IMR-90 (cell line): ENCODE data around the gene CMIP. TPM values are rescaled to one million over a fixed set of nuclear protein-coding genes. Genes with fewer than 3 reads are reported as not detected.

Experiments
- ATAC-seq: fragments of 200-7000 bp; cut with Tn5 transposase; 2 replicates; pipeline ENCODE4 v1.9.1; 2020; ENCODE audit warnings: low read depth, mild to moderate bottlenecking, moderate library complexity
- BruUV-seq: library from RNA; stranded (reverse); fragments of 400-500 nt; replicated peaks from 2 replicates; lab custom pipeline; 2021; lab: Mats Ljungman, UMichigan
- CTCF ChIA-PET: fragments of 300-600 bp; formaldehyde crosslinking; extraction: SDS; loops from one replicate; lab custom pipeline; 2021; ENCODE audit warnings: antibody characterized with exemption; lab: Yijun Ruan, JAX
- POLR2A ChIA-PET: fragments of 300-600 bp; sonication (Branson Sonifier 250); formaldehyde crosslinking; loops from one replicate; lab custom pipeline; 2022; ENCODE audit warnings: antibody characterized with exemption; ENCODE audit not compliant: unreplicated experiment; lab: Charles Lee
- DNase-seq: peaks from one replicate; pipeline ENCODE4 v3.0.0; 2013
- H2AFZ ChIP-seq: replicated peaks from 2 replicates; pipeline ENCODE3; 2013; ENCODE audit warnings: low read length, mild to moderate bottlenecking; ENCODE audit not compliant: poor library complexity
- H2AK5ac ChIP-seq: 2 replicates; pipeline ENCODE4 v1.6.1; 2013; ENCODE audit warnings: low read depth, low read length, inconsistent platforms
- H2AK9ac ChIP-seq: replicated peaks from 2 replicates; pipeline ENCODE3; 2013; ENCODE audit warnings: mild to moderate bottlenecking, low read depth, low read length, moderate library complexity; ENCODE audit not compliant: poor library complexity
- H2BK120ac ChIP-seq: 2 replicates; pipeline ENCODE4 v1.6.1; 2013; ENCODE audit warnings: low read depth, low read length, inconsistent platforms
- H2BK15ac ChIP-seq: 3 replicates; pipeline ENCODE4 v1.6.1; 2013; ENCODE audit warnings: low read depth, low read length, inconsistent platforms
- H2BK20ac ChIP-seq: 2 replicates; pipeline ENCODE4 v1.6.1; 2013; ENCODE audit warnings: low read depth, mild to moderate bottlenecking, inconsistent platforms, low read length, moderate library complexity
- H2BK5ac ChIP-seq: 2 replicates; pipeline ENCODE4 v1.6.1; 2013; ENCODE audit warnings: mild to moderate bottlenecking, low read depth, low read length, inconsistent platforms; ENCODE audit not compliant: poor library complexity, severe bottlenecking
- H3K14ac ChIP-seq: replicated peaks from 2 replicates; pipeline ENCODE4 v1.6.1; 2013; ENCODE audit warnings: low read depth, low read length, inconsistent platforms
- H3K18ac ChIP-seq: 2 replicates; pipeline ENCODE4 v1.6.1; 2013; ENCODE audit warnings: low read depth, low read length, control low read depth
- H3K23ac ChIP-seq: 2 replicates; pipeline ENCODE4 v1.6.1; 2013; ENCODE audit warnings: low read depth, low read length, inconsistent platforms
- H3K27ac ChIP-seq: 2 replicates; pipeline ENCODE4 v1.5.1; 2013; ENCODE audit warnings: mild to moderate bottlenecking, control low read depth, low read length; ENCODE audit not compliant: insufficient read depth
- H3K27me3 ChIP-seq: 2 replicates; pipeline ENCODE4 v1.6.1; 2013; ENCODE audit warnings: low read length; ENCODE audit not compliant: control insufficient read depth, insufficient read depth
- H3K36me3 ChIP-seq: 2 replicates; pipeline ENCODE4 v1.6.1; 2013; ENCODE audit warnings: low read length, mixed read lengths; ENCODE audit not compliant: control insufficient read depth, insufficient read depth
- H3K4ac ChIP-seq: 2 replicates; pipeline ENCODE4 v1.6.1; 2013; ENCODE audit warnings: low read depth, low read length, inconsistent platforms
- H3K4me1 ChIP-seq: 2 replicates; pipeline ENCODE4 v1.6.1; 2013; ENCODE audit warnings: low read length, mixed read lengths; ENCODE audit not compliant: control insufficient read depth, insufficient read depth
- H3K4me2 ChIP-seq: 2 replicates; pipeline ENCODE4 v1.6.1; 2013; ENCODE audit warnings: low read depth, mild to moderate bottlenecking, control low read depth, low read length, moderate library complexity
- H3K4me3 ChIP-seq: 2 replicates; pipeline ENCODE4 v1.5.1; 2013; ENCODE audit warnings: low read depth, mild to moderate bottlenecking, control low read depth, low read length, moderate library complexity; ENCODE audit not compliant: insufficient read depth
- H3K56ac ChIP-seq: 2 replicates; pipeline ENCODE4 v1.6.1; 2013; ENCODE audit warnings: low read length, inconsistent platforms; ENCODE audit not compliant: insufficient read depth; ENCODE audit errors: extremely low read depth
- H3K79me1 ChIP-seq, 2 experiments: 2 replicates each; pipeline ENCODE4 v1.6.1; 2013; ENCODE audit warnings: low read length in 2 of 2, inconsistent platforms in 1 of 2, low read depth in 1 of 2
- H3K9ac ChIP-seq: 2 replicates; pipeline ENCODE4 v1.6.1; 2013; ENCODE audit warnings: low read depth, low read length, control low read depth
- H3K9me1 ChIP-seq: 2 replicates; pipeline ENCODE4 v1.6.1; 2013; ENCODE audit warnings: low read length, inconsistent platforms; ENCODE audit not compliant: insufficient read depth
- H3K9me3 ChIP-seq: 2 replicates; pipeline ENCODE4 v1.6.1; 2013; ENCODE audit warnings: low read length; ENCODE audit not compliant: control insufficient read depth, insufficient read depth
- H4K20me1 ChIP-seq: 2 replicates; pipeline ENCODE4 v1.6.1; 2013; ENCODE audit warnings: low read length, inconsistent platforms; ENCODE audit not compliant: insufficient read depth
- H4K5ac ChIP-seq: 2 replicates; pipeline ENCODE4 v1.6.1; 2013; ENCODE audit warnings: mild to moderate bottlenecking, low read depth, low read length, control low read depth
- H4K8ac ChIP-seq, 2 experiments: 2 replicates each; pipeline ENCODE4 v1.6.1; 2013; ENCODE audit warnings: low read depth in 2 of 2, low read length in 2 of 2, control low read depth in 1 of 2, inconsistent platforms in 1 of 2
- H4K91ac ChIP-seq: 2 replicates; pipeline ENCODE4 v1.6.1; 2013; ENCODE audit warnings: low read depth, low read length, inconsistent platforms; ENCODE audit not compliant: insufficient read depth
- BHLHE40 ChIP-seq: fragments of 150-350 bp; IDR thresholded peaks from 2 replicates; pipeline ENCODE4 v1.6.1; 2016; ENCODE audit warnings: mild to moderate bottlenecking, low read depth, low read length
- CEBPB ChIP-seq: IDR thresholded peaks from 2 replicates; pipeline ENCODE4 v1.6.1; 2012; ENCODE audit warnings: low read depth, low read length, improper control_type of control experiment
- CTCF ChIP-seq: conservative IDR thresholded peaks from 2 replicates; pipeline ENCODE4 v1.5.1; 2012; ENCODE audit warnings: mild to moderate bottlenecking, low read depth, low read length, improper control_type of control experiment
- FOS ChIP-seq: fragments of 150-350 bp; IDR thresholded peaks from 2 replicates; pipeline ENCODE4 v1.6.1; 2016; ENCODE audit warnings: low read depth, low read length
- MAFK ChIP-seq: IDR thresholded peaks from 2 replicates; pipeline ENCODE4 v1.6.1; 2012; ENCODE audit warnings: low read depth, low read length, improper control_type of control experiment
- MXI1 ChIP-seq: IDR thresholded peaks from 2 replicates; pipeline ENCODE4 v1.6.1; 2012; ENCODE audit warnings: low read depth, mild to moderate bottlenecking, low read length, moderate library complexity, borderline replicate concordance
- RAD21 ChIP-seq: IDR thresholded peaks from 2 replicates; pipeline ENCODE4 v1.6.1; 2012; ENCODE audit warnings: low read length, improper control_type of control experiment
- RCOR1 ChIP-seq: IDR thresholded peaks from 2 replicates; pipeline ENCODE4 v1.6.1; 2012; ENCODE audit warnings: mild to moderate bottlenecking, low read length, improper control_type of control experiment; ENCODE audit not compliant: insufficient replicate concordance
- SMC3 ChIP-seq: fragments of 150-350 bp; IDR thresholded peaks from 2 replicates; pipeline ENCODE4 v1.6.1; 2016; ENCODE audit warnings: low read depth, mild to moderate bottlenecking, antibody characterized with exemption, low read length, moderate library complexity
- USF2 ChIP-seq: fragments of 150-350 bp; IDR thresholded peaks from 2 replicates; pipeline ENCODE4 v1.6.1; 2017; ENCODE audit warnings: mild to moderate bottlenecking, antibody characterized with exemption, low read length, low read depth
- WGBS, 2 experiments: methylation state at CpG; one replicate each; pipeline versions ENCODE4 v1.1.5 to v1.1.7; 2013; ENCODE audit warnings: missing lambda C conversion rate in 2 of 2; ENCODE audit not compliant: insufficient read length in 1 of 2; ENCODE audit errors: extremely low coverage in 2 of 2; 5-methylcytosine and 5-hydroxymethylcytosine counted together
- dilution Hi-C: fragments of 300-500 bp; cut with HindIII; formaldehyde crosslinking; loops from one replicate; pipeline ENCODE4 v1.14.3; 2018; ENCODE audit warnings: low sequenced_read_pairs; ENCODE audit not compliant: unreplicated experiment
- in situ Hi-C: fragments of 300-500 bp; cut with MboI; formaldehyde crosslinking; loops from 3 replicates; pipeline ENCODE4 v1.14.3; 2019; ENCODE audit warnings: low sequenced_read_pairs, inconsistent platforms, mixed read lengths
- intact Hi-C: fragments of 100-400 bp; cut with micrococcal nuclease; formaldehyde crosslinking; loops from 2 replicates; pipeline ENCODE4 v1.10.0; 2022
- polyA plus RNA-seq, 3 experiments: library from polyadenylated mRNA; depleted of rRNA; stranded (reverse); fragments of >200 nt; gene quantifications; 2 replicates each; pipeline ENCODE4 v1.2.3, GENCODE V29; 2012; ENCODE audit warnings: low replicate concordance in 1 of 3
- total RNA-seq: library from RNA; depleted of rRNA; stranded (reverse); fragments of >200 nt; gene quantifications from 2 replicates; pipeline ENCODE4 v1.2.3, GENCODE V29; 2012
- TF ChIP-seq, protein P1 (sequence below): fragments of 150-350 bp; IDR thresholded peaks from 2 replicates; pipeline ENCODE4 v1.6.1; 2016; ENCODE audit warnings: low read depth, mild to moderate bottlenecking, low read length, moderate library complexity, borderline replicate concordance

Gene CMIP
- total and polyA plus RNA-seq, 2 of the 4 experiments (the other 2 are of a cell fraction) = 3.2 to 11.6 TPM

GRCh38 chr16:81588326-81589081 is 143.9 kb downstream of the CMIP start (continued):
- TF ChIP-seq CTCF = no peak

- no peaks in the 10 kb centered on the region for H3K4me1 ChIP-seq
- H3K56ac ChIP-seq = no peak overlapping the region
- H3K36me3 ChIP-seq = 0 out of 2 replicates have a peak, but pooled peaks cover 2% of the 10 kb centered on the region
- H3K4ac ChIP-seq = no peak overlapping the region
- POLR2A ChIA-PET = no interaction called here
- intact Hi-C loops = loop anchor here (10.0 kb wide), 2 partner anchors 145 to 185 kb away; partner anchors contain the start of gene CMIP
- H3K79me1 ChIP-seq = peaks cover 39 to 46% of the 10 kb centered on the region in 2 experiments
- no peaks in the 10 kb centered on the region for H3K27me3 ChIP-seq
- no peak overlapping the region for H3K4me3 ChIP-seq
- CTCF ChIA-PET = no interaction called here
- H4K5ac ChIP-seq = no peak overlapping the region
- no peak overlapping the region for H2BK120ac ChIP-seq
- dilution Hi-C loops = no loop called here
- H2BK15ac ChIP-seq = no peak overlapping the region
- H2AFZ ChIP-seq = no peak overlapping the region
- H3K14ac ChIP-seq = no peak overlapping the region
- no peaks in the 10 kb centered on the region for H3K9me3 ChIP-seq
- H2BK5ac ChIP-seq = no peak overlapping the region
- H2BK20ac ChIP-seq = no peak overlapping the region
- peaks cover 11% of the 10 kb centered on the region; the same call in 1 of the 2 replicates for H3K9me1 ChIP-seq
- ATAC-seq (no peak), DNase-seq (no peak)
- H4K91ac ChIP-seq = no peak overlapping the region
- no peak overlapping the region for H2AK9ac ChIP-seq
- H4K20me1 ChIP-seq = peaks cover 41% of the 10 kb centered on the region
- H3K4me2 ChIP-seq = no peak overlapping the region
- in situ Hi-C loops = no loop called here
- no peak overlapping the region for H3K23ac ChIP-seq
- H3K18ac ChIP-seq = no peak overlapping the region
- WGBS, 2 experiments = 90 to 100% methylated on average over 2 to 3 of the region's 13 CpGs
- BruUV-seq = no TSS peak
- no peak overlapping the region for H3K27ac ChIP-seq
- no peak overlapping the region for H3K9ac ChIP-seq
- no peak overlapping the region for H4K8ac ChIP-seq
- H2AK5ac ChIP-seq = no peak overlapping the region
- TF ChIP-seq, protein P1, sequence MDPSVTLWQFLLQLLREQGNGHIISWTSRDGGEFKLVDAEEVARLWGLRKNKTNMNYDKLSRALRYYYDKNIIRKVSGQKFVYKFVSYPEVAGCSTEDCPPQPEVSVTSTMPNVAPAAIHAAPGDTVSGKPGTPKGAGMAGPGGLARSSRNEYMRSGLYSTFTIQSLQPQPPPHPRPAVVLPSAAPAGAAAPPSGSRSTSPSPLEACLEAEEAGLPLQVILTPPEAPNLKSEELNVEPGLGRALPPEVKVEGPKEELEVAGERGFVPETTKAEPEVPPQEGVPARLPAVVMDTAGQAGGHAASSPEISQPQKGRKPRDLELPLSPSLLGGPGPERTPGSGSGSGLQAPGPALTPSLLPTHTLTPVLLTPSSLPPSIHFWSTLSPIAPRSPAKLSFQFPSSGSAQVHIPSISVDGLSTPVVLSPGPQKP = no peak
- TF ChIP-seq BHLHE40 (no peak), CEBPB (no peak), MXI1 (no peak), MAFK (no peak), RAD21 (no peak), RCOR1 (no peak), FOS (no peak), SMC3 (no peak), USF2 (no peak)
Measured at GRCh38 chr16:81589975-81590650, 145.5 kb downstream of the CMIP start.
